Fibroblast of the aortic adventitia (primary cell): ENCODE results near the gene TOR1B. TPM values are rescaled to one million over a fixed set of nuclear protein-coding genes. Genes with fewer than 3 reads are reported as not detected.
"Not testable (repeated sequence)": the region's sequence is repeated elsewhere in the genome, so short reads cannot be mapped to it uniquely, and the experiment has no call there.

Experiments
- DNase-seq: peaks from one replicate; pipeline ENCODE4 v3.0.0-alpha.2; 2010; ENCODE audit warnings: low read depth
- H3K4me3 ChIP-seq: 2 replicates; pipeline ENCODE4 v1.5.1; 2011; ENCODE audit warnings: low read depth, mild to moderate bottlenecking, control low read depth, low read length, moderate library complexity
- CTCF ChIP-seq: IDR thresholded peaks from 2 replicates; pipeline ENCODE4 v1.5.1; 2011; ENCODE audit warnings: mild to moderate bottlenecking, low read length, control low read depth, inconsistent platforms; ENCODE audit not compliant: insufficient read depth
- total RNA-seq: library from RNA; depleted of rRNA; stranded (reverse); fragments of >200 nt; gene quantifications from 2 replicates; pipeline ENCODE4 v1.2.3, GENCODE V29; 2012; ENCODE audit warnings: low replicate concordance

Gene TOR1B
- total RNA-seq, 1 donor: 24.9 TPM

GRCh38 chr9:129770741-129771140 is 32.2 kb upstream of the TOR1B start:
- H3K4me3 ChIP-seq: no peak overlapping the region
- TF ChIP-seq CTCF: no peak
- DNase-seq: no peak

GRCh38 chr9:129773262-129774048 is 29.5 kb upstream of the TOR1B start:
- TF ChIP-seq CTCF: no peak
- no peak overlapping the region for H3K4me3 ChIP-seq
- DNase-seq: peak; percentile 45

GRCh38 chr9:129774791-129775447 is 28.1 kb upstream of the TOR1B start:
- TF ChIP-seq CTCF: no peak
- no peak for DNase-seq

GRCh38 chr9:129775448-129775798 is 27.6 kb upstream of the TOR1B start:
- H3K4me3 ChIP-seq: no peak overlapping the region
- DNase-seq: no peak
- no peak for TF ChIP-seq CTCF

More at GRCh38 chr9:129774791-129775447, 28.1 kb upstream of the TOR1B start:
- no peak overlapping the region for H3K4me3 ChIP-seq

GRCh38 chr9:129776096-129776495 is 26.9 kb upstream of the TOR1B start:
- DNase-seq, H3K4me3 ChIP-seq: not testable (repeated sequence)

GRCh38 chr9:129776566-129776937 is 26.4 kb upstream of the TOR1B start:
- H3K4me3 ChIP-seq: peak overlapping the region; percentile 44
- DNase-seq: peak; percentile 46
- TF ChIP-seq CTCF: no peak

- peak; percentile 99 for DNase-seq
- TF ChIP-seq CTCF: no peak
- peak overlapping the region; percentile 44 for H3K4me3 ChIP-seq
These were observed 25.8 kb upstream of the TOR1B start for GRCh38 chr9:129776938-129777768.
